HG03159 (cell line): ENCODE data around the gene RAB3GAP2.
"Not testable (repeated sequence)": the region's sequence is repeated elsewhere in the genome, so short reads cannot be mapped to it uniquely, and the experiment has no call there.

ENCODE experiments used
- ATAC-seq: cut with Tn5 transposase; IDR thresholded peaks from one replicate; pipeline ENCODE4 v1.9.1; 2021; ENCODE audit warnings: mild to moderate bottlenecking, moderate library complexity; ENCODE audit not compliant: unreplicated experiment

The RAB3GAP2 gene

GRCh38 chr1:220156620-220157146, 115.6 kb downstream of the RAB3GAP2 start:
- ATAC-seq: no peak

- no peak for ATAC-seq
Observed at GRCh38 chr1:220153147-220153546, 119.1 kb downstream of the RAB3GAP2 start.

- no peak for ATAC-seq
Observed at GRCh38 chr1:220151454-220151853, 120.8 kb downstream of the RAB3GAP2 start.

- peak; percentile 73 for ATAC-seq
Observed at GRCh38 chr1:220149742-220150141, 122.5 kb downstream of the RAB3GAP2 start.

- ATAC-seq: no peak
Observed at GRCh38 chr1:220144051-220144450, 128.2 kb downstream of the RAB3GAP2 start.

- ATAC-seq: no peak
Observed at GRCh38 chr1:220139966-220140365, 132.3 kb downstream of the RAB3GAP2 start.

- ATAC-seq: peak; percentile 68
Observed at GRCh38 chr1:220137019-220137786, 135.1 kb downstream of the RAB3GAP2 start.

GRCh38 chr1:220135755-220136154, 136.5 kb downstream of the RAB3GAP2 start:
- no peak for ATAC-seq

- ATAC-seq: no peak
Observed at GRCh38 chr1:220129479-220130210, 142.6 kb downstream of the RAB3GAP2 start.

- ATAC-seq: no peak
Observed at GRCh38 chr1:220127076-220127475, 145.2 kb downstream of the RAB3GAP2 start.

GRCh38 chr1:220124542-220124941, 147.7 kb downstream of the RAB3GAP2 start:
- no peak for ATAC-seq

GRCh38 chr1:220123889-220124288, 148.4 kb downstream of the RAB3GAP2 start:
- no peak for ATAC-seq

- ATAC-seq: no peak
Observed at GRCh38 chr1:220123066-220123465, 149.2 kb downstream of the RAB3GAP2 start.

- no peak for ATAC-seq
Observed at GRCh38 chr1:220121791-220122530, 150.3 kb downstream of the RAB3GAP2 start.

- ATAC-seq: no peak
Observed at GRCh38 chr1:220119043-220119512, 153.2 kb downstream of the RAB3GAP2 start.

GRCh38 chr1:220113136-220113695, 159.0 kb downstream of the RAB3GAP2 start:
- peak; percentile 82 for ATAC-seq

- not testable (repeated sequence) for ATAC-seq
Observed at GRCh38 chr1:220112600-220112999, 159.7 kb downstream of the RAB3GAP2 start.

- ATAC-seq: not testable (repeated sequence)
Observed at GRCh38 chr1:220110473-220110872, 161.8 kb downstream of the RAB3GAP2 start.

- no peak for ATAC-seq
Observed at GRCh38 chr1:220099826-220100225, 172.4 kb downstream of the RAB3GAP2 start.
